Measurements from ENCODE around the gene PEPD.

PEPD gene

GRCh38 chr19:33472226-33472625 is 49.4 kb downstream of the PEPD start:
- Histone ChIP-seq H3K4me3 (IDR thresholded peaks at IDR 0.05; ENCODE audit: insufficient read depth, low read depth, low read length) (no peak overlapping the region), H3K9ac (no peak overlapping the region), H4K20me1 (ENCODE audit: insufficient read depth) (no peaks in the 10 kb centered on the region), H3K27me3 (ENCODE audit: insufficient read depth, low read depth) (no peaks in the 10 kb centered on the region), H3K36me3 (ENCODE audit: insufficient read depth) (no peaks in the 10 kb centered on the region), H3K4me1 (ENCODE audit: low read depth, poor library complexity, severe bottlenecking) (no peaks in the 10 kb centered on the region), H2AFZ (ENCODE audit: low read depth) (no peak overlapping the region), H3K79me2 (ENCODE audit: insufficient read depth, low read depth) (no peaks in the 10 kb centered on the region), H3K27ac (no peak overlapping the region), H3K4me2 (no peak overlapping the region)
- no peak for TF ChIP-seq CTCF (conservative IDR thresholded peaks at IDR 0.05; ENCODE audit: low read depth, low read length)

GRCh38 chr19:33471111-33471996 is 50.2 kb downstream of the PEPD start:
- no peak overlapping the region for H3K9ac ChIP-seq

GRCh38 chr19:33470686-33471085 is 50.9 kb downstream of the PEPD start:
- TF ChIP-seq CTCF (conservative IDR thresholded peaks at IDR 0.05; ENCODE audit: low read depth, low read length) = no peak

More at GRCh38 chr19:33471111-33471996, 50.2 kb downstream of the PEPD start:
- H3K4me1 ChIP-seq (ENCODE audit: low read depth, poor library complexity, severe bottlenecking) = no peaks in the 10 kb centered on the region
- no peak overlapping the region for H3K4me3 ChIP-seq (IDR thresholded peaks at IDR 0.05; ENCODE audit: insufficient read depth, low read depth, low read length)
- no peaks in the 10 kb centered on the region for H3K36me3 ChIP-seq (ENCODE audit: insufficient read depth)
- H4K20me1 ChIP-seq (ENCODE audit: insufficient read depth) = no peaks in the 10 kb centered on the region
- no peaks in the 10 kb centered on the region for H3K27me3 ChIP-seq (ENCODE audit: insufficient read depth, low read depth)
- H3K79me2 ChIP-seq (ENCODE audit: insufficient read depth, low read depth) = no peaks in the 10 kb centered on the region
- no peak overlapping the region for H2AFZ ChIP-seq (ENCODE audit: low read depth)
- no peak overlapping the region for H3K4me2 ChIP-seq
- TF ChIP-seq CTCF (conservative IDR thresholded peaks at IDR 0.05; ENCODE audit: low read depth, low read length) = no peak
- no peak overlapping the region for H3K27ac ChIP-seq

GRCh38 chr19:33470040-33470330 is 51.6 kb downstream of the PEPD start:
- no peak for TF ChIP-seq CTCF (conservative IDR thresholded peaks at IDR 0.05; ENCODE audit: low read depth, low read length)
- Histone ChIP-seq H3K9ac (no peak overlapping the region), H3K4me3 (IDR thresholded peaks at IDR 0.05; ENCODE audit: insufficient read depth, low read depth, low read length) (no peak overlapping the region), H2AFZ (ENCODE audit: low read depth) (no peak overlapping the region), H3K36me3 (ENCODE audit: insufficient read depth) (no peaks in the 10 kb centered on the region), H3K4me2 (no peak overlapping the region), H3K4me1 (ENCODE audit: low read depth, poor library complexity, severe bottlenecking) (no peaks in the 10 kb centered on the region), H3K27me3 (ENCODE audit: insufficient read depth, low read depth) (no peaks in the 10 kb centered on the region), H3K79me2 (ENCODE audit: insufficient read depth, low read depth) (no peaks in the 10 kb centered on the region), H4K20me1 (ENCODE audit: insufficient read depth) (no peaks in the 10 kb centered on the region), H3K27ac (no peak overlapping the region)

More at GRCh38 chr19:33470686-33471085, 50.9 kb downstream of the PEPD start:
- no peaks in the 10 kb centered on the region for H3K4me1 ChIP-seq (ENCODE audit: low read depth, poor library complexity, severe bottlenecking)
- no peaks in the 10 kb centered on the region for H4K20me1 ChIP-seq (ENCODE audit: insufficient read depth)
- no peak overlapping the region for H3K4me3 ChIP-seq (IDR thresholded peaks at IDR 0.05; ENCODE audit: insufficient read depth, low read depth, low read length)
- H3K9ac ChIP-seq = no peak overlapping the region
- no peaks in the 10 kb centered on the region for H3K79me2 ChIP-seq (ENCODE audit: insufficient read depth, low read depth)
- no peak overlapping the region for H2AFZ ChIP-seq (ENCODE audit: low read depth)
- no peaks in the 10 kb centered on the region for H3K36me3 ChIP-seq (ENCODE audit: insufficient read depth)
- H3K27me3 ChIP-seq (ENCODE audit: insufficient read depth, low read depth) = no peaks in the 10 kb centered on the region
- no peak overlapping the region for H3K4me2 ChIP-seq
- H3K27ac ChIP-seq = no peak overlapping the region
